ENCODE results near the gene CPNE5.

CPNE5 gene

GRCh38 chr6:36780442-36781177 is 58.6 kb downstream of the CPNE5 start:
- Histone ChIP-seq H3K36me3 (ENCODE audit: insufficient read depth, low read length) (no peaks in the 10 kb centered on the region), H3K9me3 (replicated peaks; ENCODE audit: low read length) (no peaks in the 10 kb centered on the region), H3K27me3 (ENCODE audit: control insufficient read depth, insufficient read depth, low read length) (peaks cover 41% of the 10 kb centered on the region), H3K9ac (ENCODE audit: low read depth, low read length) (no peak overlapping the region), H3K4me3 (ENCODE audit: low read length) (no peak overlapping the region), H3K4me2 (ENCODE audit: low read length) (no peak overlapping the region), H3K4me1 (ENCODE audit: control insufficient read depth, insufficient read depth, low read length) (no peaks in the 10 kb centered on the region)

GRCh38 chr6:36779227-36779626 is 60.0 kb downstream of the CPNE5 start:
- no peaks in the 10 kb centered on the region for H3K9me3 ChIP-seq (replicated peaks; ENCODE audit: low read length)
- H3K36me3 ChIP-seq (ENCODE audit: insufficient read depth, low read length), result no peaks in the 10 kb centered on the region
- peaks cover 44% of the 10 kb centered on the region for H3K27me3 ChIP-seq (ENCODE audit: control insufficient read depth, insufficient read depth, low read length)
- H3K9ac ChIP-seq (ENCODE audit: low read depth, low read length), result no peak overlapping the region
- H3K4me1 ChIP-seq (ENCODE audit: control insufficient read depth, insufficient read depth, low read length), result no peaks in the 10 kb centered on the region
- H3K4me3 ChIP-seq (ENCODE audit: low read length), result no peak overlapping the region
- no peak overlapping the region for H3K4me2 ChIP-seq (ENCODE audit: low read length)

- peaks cover 44% of the 10 kb centered on the region for H3K27me3 ChIP-seq (ENCODE audit: control insufficient read depth, insufficient read depth, low read length)
- no peaks in the 10 kb centered on the region for H3K9me3 ChIP-seq (replicated peaks; ENCODE audit: low read length)
- no peaks in the 10 kb centered on the region for H3K36me3 ChIP-seq (ENCODE audit: insufficient read depth, low read length)
- no peak overlapping the region for H3K4me3 ChIP-seq (ENCODE audit: low read length)
- no peak overlapping the region for H3K4me2 ChIP-seq (ENCODE audit: low read length)
- no peak overlapping the region for H3K9ac ChIP-seq (ENCODE audit: low read depth, low read length)
- no peaks in the 10 kb centered on the region for H3K4me1 ChIP-seq (ENCODE audit: control insufficient read depth, insufficient read depth, low read length)
Observed at GRCh38 chr6:36777801-36778200, 61.4 kb downstream of the CPNE5 start.

- H3K4me1 ChIP-seq (ENCODE audit: control insufficient read depth, insufficient read depth, low read length), result no peaks in the 10 kb centered on the region
- H3K9ac ChIP-seq (ENCODE audit: low read depth, low read length), result no peak overlapping the region
- no peaks in the 10 kb centered on the region for H3K36me3 ChIP-seq (ENCODE audit: insufficient read depth, low read length)
- H3K9me3 ChIP-seq (replicated peaks; ENCODE audit: low read length), result no peaks in the 10 kb centered on the region
- no peak overlapping the region for H3K4me3 ChIP-seq (ENCODE audit: low read length)
- H3K4me2 ChIP-seq (ENCODE audit: low read length), result no peak overlapping the region
- peaks cover 44% of the 10 kb centered on the region for H3K27me3 ChIP-seq (ENCODE audit: control insufficient read depth, insufficient read depth, low read length)
Observed at GRCh38 chr6:36776167-36776566, 63.1 kb downstream of the CPNE5 start.

- H3K36me3 ChIP-seq (ENCODE audit: insufficient read depth, low read length), result no peaks in the 10 kb centered on the region
- no peaks in the 10 kb centered on the region for H3K9me3 ChIP-seq (replicated peaks; ENCODE audit: low read length)
Observed at GRCh38 chr6:36774331-36774730, 64.9 kb downstream of the CPNE5 start.

GRCh38 chr6:36772397-36772796 is 66.8 kb downstream of the CPNE5 start:
- peaks cover 21% of the 10 kb centered on the region for H3K27me3 ChIP-seq (ENCODE audit: control insufficient read depth, insufficient read depth, low read length)
- H3K9me3 ChIP-seq (replicated peaks; ENCODE audit: low read length), result no peaks in the 10 kb centered on the region
- no peak overlapping the region for H3K4me2 ChIP-seq (ENCODE audit: low read length)
- H3K9ac ChIP-seq (ENCODE audit: low read depth, low read length), result no peak overlapping the region
- H3K4me1 ChIP-seq (ENCODE audit: control insufficient read depth, insufficient read depth, low read length), result peaks cover 26% of the 10 kb centered on the region
- no peak overlapping the region for H3K4me3 ChIP-seq (ENCODE audit: low read length)
- H3K36me3 ChIP-seq (ENCODE audit: insufficient read depth, low read length), result no peaks in the 10 kb centered on the region

More at GRCh38 chr6:36774331-36774730, 64.9 kb downstream of the CPNE5 start:
- peaks cover 16% of the 10 kb centered on the region for H3K4me1 ChIP-seq (ENCODE audit: control insufficient read depth, insufficient read depth, low read length)
- no peak overlapping the region for H3K4me3 ChIP-seq (ENCODE audit: low read length)
- H3K9ac ChIP-seq (ENCODE audit: low read depth, low read length), result no peak overlapping the region
- H3K27me3 ChIP-seq (ENCODE audit: control insufficient read depth, insufficient read depth, low read length), result peaks cover 36% of the 10 kb centered on the region
- no peak overlapping the region for H3K4me2 ChIP-seq (ENCODE audit: low read length)

GRCh38 chr6:36771145-36771544 is 68.1 kb downstream of the CPNE5 start:
- no peak overlapping the region for H3K9ac ChIP-seq (ENCODE audit: low read depth, low read length)
- peaks cover 9% of the 10 kb centered on the region for H3K27me3 ChIP-seq (ENCODE audit: control insufficient read depth, insufficient read depth, low read length)
- H3K4me1 ChIP-seq (ENCODE audit: control insufficient read depth, insufficient read depth, low read length), result peaks cover 26% of the 10 kb centered on the region
- H3K9me3 ChIP-seq (replicated peaks; ENCODE audit: low read length), result no peaks in the 10 kb centered on the region
- no peaks in the 10 kb centered on the region for H3K36me3 ChIP-seq (ENCODE audit: insufficient read depth, low read length)
- H3K4me2 ChIP-seq (ENCODE audit: low read length), result no peak overlapping the region
- H3K4me3 ChIP-seq (ENCODE audit: low read length), result no peak overlapping the region

- Histone ChIP-seq H3K9ac (ENCODE audit: low read depth, low read length) (peak overlapping the region; percentile 36), H3K4me2 (ENCODE audit: low read length) (peak overlapping the region; percentile 58), H3K4me3 (ENCODE audit: low read length) (peak overlapping the region; percentile 31), H3K36me3 (ENCODE audit: insufficient read depth, low read length) (no peaks in the 10 kb centered on the region), H3K27me3 (ENCODE audit: control insufficient read depth, insufficient read depth, low read length) (no peaks in the 10 kb centered on the region), H3K9me3 (replicated peaks; ENCODE audit: low read length) (no peaks in the 10 kb centered on the region), H3K4me1 (ENCODE audit: control insufficient read depth, insufficient read depth, low read length) (peaks cover 33% of the 10 kb centered on the region)
Observed at GRCh38 chr6:36769676-36770499, 69.4 kb downstream of the CPNE5 start.

- Histone ChIP-seq H3K9ac (ENCODE audit: low read depth, low read length) (no peak overlapping the region), H3K36me3 (ENCODE audit: insufficient read depth, low read length) (no peaks in the 10 kb centered on the region), H3K4me1 (ENCODE audit: control insufficient read depth, insufficient read depth, low read length) (peaks cover 33% of the 10 kb centered on the region), H3K4me3 (ENCODE audit: low read length) (no peak overlapping the region), H3K27me3 (ENCODE audit: control insufficient read depth, insufficient read depth, low read length) (no peaks in the 10 kb centered on the region), H3K4me2 (ENCODE audit: low read length) (no peak overlapping the region), H3K9me3 (replicated peaks; ENCODE audit: low read length) (no peaks in the 10 kb centered on the region)
Observed at GRCh38 chr6:36769183-36769675, 70.0 kb downstream of the CPNE5 start.

- no peaks in the 10 kb centered on the region for H3K9me3 ChIP-seq (replicated peaks; ENCODE audit: low read length)
- H3K9ac ChIP-seq (ENCODE audit: low read depth, low read length), result no peak overlapping the region
- no peak overlapping the region for H3K4me2 ChIP-seq (ENCODE audit: low read length)
- no peaks in the 10 kb centered on the region for H3K27me3 ChIP-seq (ENCODE audit: control insufficient read depth, insufficient read depth, low read length)
- H3K4me1 ChIP-seq (ENCODE audit: control insufficient read depth, insufficient read depth, low read length), result peaks cover 33% of the 10 kb centered on the region
- no peak overlapping the region for H3K4me3 ChIP-seq (ENCODE audit: low read length)
- H3K36me3 ChIP-seq (ENCODE audit: insufficient read depth, low read length), result no peaks in the 10 kb centered on the region
Observed at GRCh38 chr6:36766399-36766945, 72.8 kb downstream of the CPNE5 start.

- Histone ChIP-seq H3K36me3 (ENCODE audit: insufficient read depth, low read length) (no peaks in the 10 kb centered on the region), H3K4me2 (ENCODE audit: low read length) (no peak overlapping the region), H3K9me3 (replicated peaks; ENCODE audit: low read length) (no peaks in the 10 kb centered on the region), H3K27me3 (ENCODE audit: control insufficient read depth, insufficient read depth, low read length) (peaks cover 6% of the 10 kb centered on the region), H3K4me1 (ENCODE audit: control insufficient read depth, insufficient read depth, low read length) (peaks cover 31% of the 10 kb centered on the region), H3K4me3 (ENCODE audit: low read length) (no peak overlapping the region), H3K9ac (ENCODE audit: low read depth, low read length) (no peak overlapping the region)
Observed at GRCh38 chr6:36765594-36766398, 73.4 kb downstream of the CPNE5 start.
